Central memory CD8-positive, alpha-beta T cell (primary cell): ENCODE measurements around the gene LEMD3.

ENCODE experiments used
- ATAC-seq: fragments of 150-1000 bp; cut with Tn5 transposase; replicated peaks from 2 replicates; pipeline ENCODE4 v1.10.0; 2022; ENCODE audit warnings: mild to moderate bottlenecking, moderate FRiP score, moderate number of reproducible peaks; ENCODE audit not compliant: poor library complexity, severe bottlenecking; ENCODE audit errors: extremely low read depth
- DNase-seq, 2 donors: peaks; one replicate each; pipeline ENCODE4 v3.0.0; 2021; ENCODE audit warnings: low spot score in 2 of 2
- H3K27ac Mint-ChIP-seq: one replicate; pipeline ENCODE4 v1.8.0; 2022; ENCODE audit warnings: low read depth, mild to moderate bottlenecking, moderate library complexity, mixed read lengths
- H3K27me3 Mint-ChIP-seq: one replicate; pipeline ENCODE4 v1.8.0; 2022; ENCODE audit warnings: mixed read lengths
- H3K36me3 Mint-ChIP-seq: one replicate; pipeline ENCODE4 v1.8.0; 2022; ENCODE audit warnings: mild to moderate bottlenecking, moderate library complexity, mixed read lengths; ENCODE audit not compliant: insufficient read depth
- H3K4me1 Mint-ChIP-seq: one replicate; pipeline ENCODE4 v1.8.0; 2022; ENCODE audit warnings: mixed read lengths
- H3K4me3 Mint-ChIP-seq: one replicate; pipeline ENCODE4 v1.8.0; 2022; ENCODE audit warnings: mild to moderate bottlenecking, moderate library complexity, mixed read lengths
- H3K9me3 Mint-ChIP-seq: one replicate; pipeline ENCODE4 v1.8.0; 2022; ENCODE audit warnings: mixed read lengths

Gene LEMD3

DNA sequence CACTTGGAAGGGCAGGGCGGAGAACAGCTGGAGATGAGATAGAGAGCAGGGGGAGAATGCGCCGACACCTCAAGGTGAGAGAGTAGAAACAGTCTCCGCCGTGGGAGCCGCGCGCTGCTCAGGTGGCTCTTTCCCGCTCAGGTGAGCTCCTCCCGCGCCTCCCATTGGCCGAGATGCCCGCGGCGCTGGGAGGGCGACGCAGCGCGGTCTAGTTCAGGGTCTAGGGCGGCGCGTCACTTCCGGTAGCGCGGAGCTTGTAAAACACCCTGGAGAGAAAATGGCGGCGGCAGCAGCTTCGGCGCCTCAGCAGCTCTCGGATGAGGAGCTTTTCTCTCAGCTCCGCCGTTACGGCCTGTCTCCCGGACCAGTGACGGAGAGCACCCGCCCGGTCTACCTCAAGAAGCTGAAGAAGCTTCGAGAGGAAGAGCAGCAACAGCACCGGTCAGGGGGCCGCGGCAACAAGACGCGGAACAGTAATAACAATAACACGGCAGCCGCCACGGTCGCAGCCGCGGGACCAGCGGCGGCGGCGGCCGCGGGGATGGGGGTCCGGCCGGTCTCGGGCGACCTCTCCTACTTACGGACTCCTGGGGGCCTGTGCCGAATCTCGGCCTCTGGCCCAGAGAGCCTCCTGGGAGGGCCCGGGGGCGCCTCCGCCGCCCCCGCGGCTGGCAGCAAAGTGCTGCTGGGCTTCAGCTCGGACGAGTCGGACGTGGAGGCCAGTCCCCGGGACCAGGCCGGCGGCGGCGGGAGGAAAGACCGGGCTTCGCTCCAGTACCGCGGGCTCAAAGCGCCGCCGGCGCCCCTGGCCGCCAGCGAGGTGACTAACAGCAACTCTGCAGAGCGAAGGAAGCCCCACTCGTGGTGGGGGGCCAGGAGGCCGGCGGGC, at the start of gene LEMD3:
LEMD3 (plus strand) TSS at position 264 of the 889 bp plus-strand sequence; CDS start at position 278, 14 bp downstream.
- Mint-ChIP-seq H3K27me3 (no peaks in the 10 kb centered on the region), H3K27ac (peak within 1 kb of the TSS; percentile 99), H3K4me1 (peaks cover 32% of the 10 kb centered on the region), H3K4me3 (peak within 1 kb of the TSS; percentile 92), H3K9me3 (no peaks in the 10 kb centered on the region), H3K36me3 (peaks cover 22% of the 10 kb centered on the region)
- DNase-seq (peak; percentile 85 to 86), ATAC-seq (peak; percentile 93)

GRCh38 chr12:65121049-65121955, 48.1 kb upstream of the LEMD3 start, which contains the start of gene WIF1:
WIF1 (minus strand) TSS chr12:65121305; CDS start chr12:65121191, 114 bp downstream.
- DNase-seq, result no peak
- H3K27me3 Mint-ChIP-seq, result peaks cover 64% of the 10 kb centered on the region

DNA sequence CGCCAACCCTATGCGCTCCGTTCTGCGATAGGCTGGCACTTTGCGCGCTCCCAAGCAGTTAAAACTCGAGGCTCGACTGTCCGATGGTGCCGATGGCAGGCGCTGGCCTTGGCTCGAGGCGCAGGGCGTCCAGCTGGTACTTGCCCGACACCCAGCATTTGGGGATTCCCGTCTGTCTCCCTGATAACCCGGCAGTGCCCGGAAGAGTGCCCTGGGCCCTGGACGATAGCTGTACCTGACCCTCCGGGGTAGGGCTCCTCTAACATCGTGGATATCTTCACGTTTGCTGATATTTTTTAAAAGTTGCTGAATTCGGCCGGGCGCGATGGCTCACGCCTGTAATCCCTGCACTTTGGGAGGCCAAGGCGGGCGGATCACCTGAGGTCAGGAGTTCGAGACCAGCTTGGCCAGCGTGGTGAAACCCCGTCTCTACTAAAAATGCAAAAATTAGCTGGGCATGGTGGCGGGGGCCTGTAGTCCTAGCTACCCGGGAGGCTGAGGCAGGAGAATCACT, 47.4 kb upstream of the LEMD3 start:
- peaks cover 58% of the 10 kb centered on the region for H3K27me3 Mint-ChIP-seq
- peaks cover 5% of the 10 kb centered on the region for H3K4me1 Mint-ChIP-seq
- no peaks in the 10 kb centered on the region for H3K9me3 Mint-ChIP-seq
- no peak overlapping the region for H3K27ac Mint-ChIP-seq
- H3K36me3 Mint-ChIP-seq, result peaks cover 3% of the 10 kb centered on the region
- ATAC-seq, result no peak
- no peak for DNase-seq
- peak overlapping the region; percentile 23 for H3K4me3 Mint-ChIP-seq

More at GRCh38 chr12:65121049-65121955, 48.1 kb upstream of the LEMD3 start, which contains the start of gene WIF1:
- H3K4me3 Mint-ChIP-seq, result peak within 1 kb of the TSS; percentile 59
- no peaks in the 10 kb centered on the region for H3K9me3 Mint-ChIP-seq
- peaks cover 3% of the 10 kb centered on the region for H3K36me3 Mint-ChIP-seq
- ATAC-seq, result peak; percentile 43
- H3K27ac Mint-ChIP-seq, result no peak within 1 kb of the TSS
- H3K4me1 Mint-ChIP-seq, result peaks cover 5% of the 10 kb centered on the region

GRCh38 chr12:65122703-65123102, 46.7 kb upstream of the LEMD3 start:
- no peak overlapping the region for H3K4me3 Mint-ChIP-seq
- DNase-seq, result no peak
- ATAC-seq, result no peak
- H3K27me3 Mint-ChIP-seq, result peaks cover 51% of the 10 kb centered on the region
- H3K27ac Mint-ChIP-seq, result no peak overlapping the region
- H3K9me3 Mint-ChIP-seq, result no peaks in the 10 kb centered on the region
- peaks cover 3% of the 10 kb centered on the region for H3K36me3 Mint-ChIP-seq
- H3K4me1 Mint-ChIP-seq, result peaks cover 5% of the 10 kb centered on the region

DNA sequence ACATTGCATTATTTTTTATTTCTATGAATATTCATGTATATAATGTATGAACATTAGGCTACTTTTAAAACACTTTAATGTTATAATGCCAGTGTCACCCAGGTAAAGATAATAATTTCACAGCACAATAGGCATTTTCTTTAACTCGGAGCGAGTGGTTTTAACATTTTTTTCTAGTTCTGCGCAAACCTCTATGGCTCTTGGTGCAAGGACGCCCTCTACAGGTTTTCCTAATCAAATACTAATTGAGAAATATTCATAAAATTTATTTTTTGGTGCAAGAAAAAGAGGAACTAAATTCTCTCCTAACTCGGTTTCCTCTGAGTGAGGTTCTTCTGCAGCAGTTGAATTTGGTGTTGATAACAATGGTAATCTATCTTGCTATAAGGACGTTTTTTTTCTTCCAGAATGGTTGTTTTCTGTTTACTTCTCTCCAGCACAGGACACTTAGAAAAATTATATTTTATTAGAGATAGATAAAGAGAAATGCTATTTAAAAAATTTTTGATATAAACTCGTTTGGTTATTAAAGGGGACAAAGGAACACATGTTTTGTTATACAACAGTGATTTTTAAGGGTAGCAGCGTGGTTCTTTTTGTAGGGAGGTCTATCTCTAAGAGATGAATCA, 45.8 kb upstream of the LEMD3 start:
- peaks cover 45% of the 10 kb centered on the region for H3K27me3 Mint-ChIP-seq
- no peaks in the 10 kb centered on the region for H3K9me3 Mint-ChIP-seq
- ATAC-seq (no peak), DNase-seq (no peak)
- no peak overlapping the region for H3K27ac Mint-ChIP-seq
- peaks cover 3% of the 10 kb centered on the region for H3K36me3 Mint-ChIP-seq
- peaks cover 5% of the 10 kb centered on the region for H3K4me1 Mint-ChIP-seq
- H3K4me3 Mint-ChIP-seq, result no peak overlapping the region

- ATAC-seq, result no peak
These were observed 44.1 kb upstream of the LEMD3 start for GRCh38 chr12:65125247-65125646.

DNA sequence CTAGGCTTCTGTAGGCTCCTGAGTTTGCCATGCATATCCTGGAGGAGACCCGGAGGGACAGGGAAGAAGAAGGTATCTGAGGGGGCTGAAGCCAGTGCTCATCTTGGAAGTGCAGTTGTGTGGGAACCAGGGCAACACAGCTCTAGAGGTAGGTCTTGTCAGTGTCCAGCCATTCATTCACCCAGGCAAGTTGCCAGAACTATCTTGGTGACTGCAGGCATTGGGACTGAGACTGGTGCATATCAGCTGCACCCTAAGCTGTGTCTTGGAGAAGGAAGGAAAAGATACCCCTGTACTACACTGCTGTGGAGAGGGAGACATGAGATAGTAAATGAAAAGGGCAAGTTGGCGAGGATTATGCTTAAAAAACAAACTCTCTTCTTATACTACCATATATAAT, 43.4 kb upstream of the LEMD3 start:
- Mint-ChIP-seq H3K27ac (no peak overlapping the region), H3K36me3 (peaks cover 3% of the 10 kb centered on the region), H3K27me3 (peaks cover 40% of the 10 kb centered on the region), H3K4me3 (no peak overlapping the region), H3K9me3 (no peaks in the 10 kb centered on the region), H3K4me1 (peaks cover 1% of the 10 kb centered on the region)
- no peak for DNase-seq
- no peak for ATAC-seq

More at GRCh38 chr12:65125247-65125646, 44.1 kb upstream of the LEMD3 start:
- H3K27me3 Mint-ChIP-seq, result peaks cover 47% of the 10 kb centered on the region
- peaks cover 5% of the 10 kb centered on the region for H3K4me1 Mint-ChIP-seq
- no peak for DNase-seq
- H3K4me3 Mint-ChIP-seq, result no peak overlapping the region
- H3K9me3 Mint-ChIP-seq, result no peaks in the 10 kb centered on the region
- H3K36me3 Mint-ChIP-seq, result peaks cover 3% of the 10 kb centered on the region
- H3K27ac Mint-ChIP-seq, result no peak overlapping the region

GRCh38 chr12:65126482-65126881, 42.9 kb upstream of the LEMD3 start:
- Mint-ChIP-seq H3K27ac (no peak overlapping the region), H3K36me3 (peaks cover 3% of the 10 kb centered on the region), H3K4me3 (no peak overlapping the region), H3K4me1 (no peaks in the 10 kb centered on the region), H3K9me3 (no peaks in the 10 kb centered on the region), H3K27me3 (peaks cover 39% of the 10 kb centered on the region)
- DNase-seq, result no peak
- peak; percentile 84 for ATAC-seq

DNA sequence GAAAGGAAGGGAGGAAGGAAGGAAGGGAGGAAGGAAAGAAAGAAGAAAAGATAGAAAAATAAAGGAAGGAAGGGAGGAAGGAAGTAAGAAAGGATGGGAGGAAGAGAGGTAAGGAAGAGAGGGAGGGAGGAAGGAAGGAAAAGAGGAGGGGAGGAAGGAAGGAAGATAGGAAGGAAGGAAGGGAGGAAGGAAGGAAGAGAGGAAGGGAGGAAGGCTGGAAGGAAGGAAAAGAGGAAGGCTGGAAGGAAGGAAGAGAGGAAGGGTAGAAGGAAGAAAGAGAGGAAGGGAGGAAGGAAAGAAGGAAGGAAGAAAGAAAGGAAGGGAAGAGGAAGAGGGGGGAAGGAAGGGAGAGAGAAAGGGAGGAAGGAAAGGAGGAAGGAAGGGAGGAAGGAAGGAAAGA, 35.5 kb upstream of the LEMD3 start:
- Mint-ChIP-seq H3K4me1 (no peaks in the 10 kb centered on the region), H3K36me3 (no peaks in the 10 kb centered on the region), H3K27me3 (peaks cover 46% of the 10 kb centered on the region), H3K27ac (no peak overlapping the region), H3K4me3 (no peak overlapping the region), H3K9me3 (peaks cover 10% of the 10 kb centered on the region)
- DNase-seq (no peak), ATAC-seq (no peak)

DNA sequence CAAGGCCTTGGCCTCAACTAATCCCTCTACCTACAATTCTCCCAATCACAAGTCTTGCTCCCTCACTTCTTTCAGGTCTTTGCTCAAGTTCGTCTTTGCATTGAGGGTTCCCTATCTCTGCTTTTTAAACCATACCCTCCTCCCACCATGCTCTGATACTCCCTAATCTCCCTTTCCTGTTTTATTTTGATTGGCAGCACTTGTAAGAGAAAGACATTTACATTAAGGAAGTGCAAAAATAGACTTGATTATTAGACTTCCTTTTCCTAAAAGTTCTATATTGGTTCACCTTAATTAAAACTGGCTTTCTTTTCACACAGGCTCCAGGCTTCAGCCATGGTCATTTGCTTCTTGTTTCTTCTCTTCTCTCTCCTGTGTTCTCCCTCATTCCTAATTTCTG, 30.0 kb upstream of the LEMD3 start:
- Mint-ChIP-seq H3K27me3 (peaks cover 51% of the 10 kb centered on the region), H3K4me1 (no peaks in the 10 kb centered on the region), H3K36me3 (peaks cover 2% of the 10 kb centered on the region), H3K4me3 (no peak overlapping the region), H3K9me3 (peaks cover 5% of the 10 kb centered on the region), H3K27ac (no peak overlapping the region)
- DNase-seq (no peak), ATAC-seq (no peak)

- Mint-ChIP-seq H3K4me3 (no peak overlapping the region), H3K9me3 (peaks cover 5% of the 10 kb centered on the region), H3K27ac (no peak overlapping the region), H3K36me3 (peaks cover 2% of the 10 kb centered on the region), H3K4me1 (no peaks in the 10 kb centered on the region), H3K27me3 (peaks cover 63% of the 10 kb centered on the region)
- ATAC-seq (no peak), DNase-seq (no peak)
These were observed 28.6 kb upstream of the LEMD3 start for GRCh38 chr12:65140738-65141137.

GRCh38 chr12:65147312-65147905, 22.0 kb upstream of the LEMD3 start:
- ATAC-seq, result no peak
- Mint-ChIP-seq H3K4me3 (no peak overlapping the region), H3K27ac (no peak overlapping the region), H3K9me3 (no peaks in the 10 kb centered on the region), H3K4me1 (no peaks in the 10 kb centered on the region), H3K27me3 (peaks cover 58% of the 10 kb centered on the region), H3K36me3 (no peaks in the 10 kb centered on the region)
- DNase-seq, result no peak
